GM23338 (cell line): ENCODE results near the gene INPP4B. TPM values are rescaled to one million over a fixed set of nuclear protein-coding genes. Genes with fewer than 3 reads are reported as not detected.

Experiments used
- ATAC-seq: fragments of 200-7000 bp; cut with Tn5 transposase; 3 replicates; pipeline ENCODE4 v1.9.1; 2020
- DNase-seq: peaks from one replicate; pipeline ENCODE4 v3.0.0-alpha.2; 2015; ENCODE audit warnings: low spot score
- H2AFZ ChIP-seq: fragments of 200-600 bp; sonication (generic); 2 replicates; pipeline ENCODE4 v1.8.0; 2016; ENCODE audit warnings: antibody characterized with exemption, mild to moderate bottlenecking, moderate library complexity
- H3F3A ChIP-seq: fragments of 200-600 bp; sonication (generic); replicated peaks from 2 replicates; pipeline ENCODE4 v1.8.0; 2017; ENCODE audit warnings: antibody characterized with exemption, mixed run types, low read depth
- H3K27ac ChIP-seq: fragments of 200-600 bp; sonication (generic); 2 replicates; pipeline ENCODE4 v1.6.1; 2016; ENCODE audit warnings: low read depth
- H3K27me3 ChIP-seq: fragments of 200-600 bp; sonication (generic); 2 replicates; pipeline ENCODE4 v1.8.0; 2016; ENCODE audit warnings: mild to moderate bottlenecking, mixed run types, moderate library complexity; ENCODE audit not compliant: insufficient read depth
- H3K36me3 ChIP-seq: fragments of 200-600 bp; sonication (generic); 2 replicates; pipeline ENCODE4 v1.8.0; 2016; ENCODE audit warnings: mild to moderate bottlenecking; ENCODE audit not compliant: insufficient read depth
- H3K4me1 ChIP-seq: fragments of 200-600 bp; sonication (generic); 2 replicates; pipeline ENCODE4 v1.8.0; 2016; ENCODE audit warnings: mild to moderate bottlenecking, moderate library complexity; ENCODE audit not compliant: insufficient read depth
- H3K4me2 ChIP-seq: fragments of 200-600 bp; sonication (generic); 2 replicates; pipeline ENCODE4 v1.7.1; 2017; ENCODE audit warnings: mixed run types
- H3K4me3 ChIP-seq: fragments of 200-600 bp; sonication (generic); 2 replicates; pipeline ENCODE4 v1.6.1; 2016; ENCODE audit warnings: mixed run types
- H3K79me2 ChIP-seq: fragments of 200-600 bp; sonication (generic); replicated peaks from 2 replicates; pipeline ENCODE4 v1.8.0; 2017; ENCODE audit warnings: mild to moderate bottlenecking; ENCODE audit not compliant: insufficient read depth
- H3K9me2 ChIP-seq: fragments of 200-600 bp; sonication (generic); 2 replicates; pipeline ENCODE4 v1.8.0; 2017; ENCODE audit not compliant: insufficient read depth
- H4K20me1 ChIP-seq: fragments of 200-600 bp; sonication (generic); replicated peaks from 2 replicates; pipeline ENCODE4 v1.8.0; 2017; ENCODE audit warnings: mild to moderate bottlenecking; ENCODE audit not compliant: insufficient read depth
- H3K27ac Mint-ChIP-seq: 2 replicates; pipeline ENCODE4 v1.8.0; 2020; ENCODE audit warnings: inconsistent platforms, mild to moderate bottlenecking, moderate library complexity, mixed read lengths
- H3K27me3 Mint-ChIP-seq: 3 replicates; pipeline ENCODE4 v1.8.0; 2022; ENCODE audit warnings: low read depth, mild to moderate bottlenecking, moderate library complexity, mixed read lengths, inconsistent platforms; ENCODE audit not compliant: insufficient read depth, poor library complexity
- H3K36me3 Mint-ChIP-seq: 3 replicates; pipeline ENCODE4 v1.8.0; 2021; ENCODE audit warnings: low read depth, mild to moderate bottlenecking, inconsistent platforms, moderate library complexity, mixed read lengths
- H3K4me1 Mint-ChIP-seq: 3 replicates; pipeline ENCODE4 v1.8.0; 2020; ENCODE audit warnings: mild to moderate bottlenecking, inconsistent platforms, mixed read lengths
- H3K4me3 Mint-ChIP-seq: 3 replicates; pipeline ENCODE4 v1.8.0; 2021; ENCODE audit warnings: moderate library complexity, mild to moderate bottlenecking, inconsistent platforms, mixed read lengths
- H3K9me3 Mint-ChIP-seq: 3 replicates; pipeline ENCODE4 v1.8.0; 2020; ENCODE audit warnings: moderate library complexity, mild to moderate bottlenecking, inconsistent platforms, mixed read lengths
- CREB1 ChIP-seq: fragments of 250-450 bp; sonication (Bioruptor Pico); IDR thresholded peaks from 2 replicates; pipeline ENCODE4 v1.5.0; 2020; ENCODE audit warnings: low read depth, mild to moderate bottlenecking, moderate library complexity
- CTCF ChIP-seq, 2 experiments: fragments of 200-600 bp in 1 of 2; sonication (generic) in 1 of 2; conservative IDR thresholded peaks; 2 replicates each; pipeline versions ENCODE4 v1.5.1 to v1.6.1; 2016 to 2017; ENCODE audit warnings: antibody characterized with exemption in 2 of 2, low read depth in 2 of 2, mild to moderate bottlenecking in 2 of 2, moderate library complexity in 1 of 2
- ETS1 ChIP-seq: IDR thresholded peaks from 2 replicates; pipeline ENCODE4 v1.6.1; 2016; ENCODE audit warnings: antibody characterized with exemption
- ZNF114 ChIP-seq: fragments of 250-450 bp; sonication (Bioruptor Pico); IDR thresholded peaks from 2 replicates; pipeline ENCODE4 v1.5.0; 2020; ENCODE audit warnings: mild to moderate bottlenecking, moderate library complexity
- ZNF331 ChIP-seq: fragments of 250-450 bp; sonication (Bioruptor Pico); IDR thresholded peaks from 2 replicates; pipeline ENCODE4 v1.5.0; 2020; ENCODE audit warnings: low read depth, mild to moderate bottlenecking, moderate library complexity
- ZNF462 ChIP-seq: fragments of 250-450 bp; sonication (Bioruptor Pico); IDR thresholded peaks from 2 replicates; pipeline ENCODE4 v1.5.0; 2020; ENCODE audit warnings: mild to moderate bottlenecking, moderate library complexity
- polyA plus RNA-seq: library from polyadenylated mRNA; unstranded; fragments of >200 nt; fragmentation: Nextera tagmentation; extraction: Ambion mirVana; gene quantifications from 2 replicates; pipeline ENCODE4 v1.2.1, GENCODE V29; 2016
- total RNA-seq: library from RNA; depleted of rRNA; stranded (reverse); fragments of >200 nt; shearing (Covaris generic); gene quantifications from 2 replicates; pipeline ENCODE4 v1.2.3, GENCODE V29; 2014

INPP4B gene
- total and polyA plus RNA-seq, 2 experiments from 2014 or later: 0.11 to 0.14 TPM

GRCh38 chr4:142354041-142354440 is 492.1 kb downstream of the INPP4B start:
- TF ChIP-seq ETS1 (no peak), CREB1 (CRISPR knock-in tag) (no peak), CTCF (conservative IDR thresholded peaks at IDR 0.05; ENCODE audit: low read depth in 2 of 2) (no peak), ZNF114 (CRISPR knock-in tag) (no peak), ZNF462 (CRISPR knock-in tag) (no peak), ZNF331 (CRISPR knock-in tag) (no peak)
- H4K20me1 ChIP-seq: no peaks in the 10 kb centered on the region
- no peaks in the 10 kb centered on the region for H3K9me2 ChIP-seq
- no peaks in the 10 kb centered on the region for H3K36me3 ChIP-seq
- DNase-seq (no peak), ATAC-seq (no peak)
- no peaks in the 10 kb centered on the region for H3K4me1 ChIP-seq
- no peaks in the 10 kb centered on the region for H3K79me2 ChIP-seq
- H3K36me3 Mint-ChIP-seq: no peaks in the 10 kb centered on the region
- no peaks in the 10 kb centered on the region for H3K9me3 Mint-ChIP-seq
- no peak overlapping the region for H3K27ac Mint-ChIP-seq
- no peak overlapping the region for H3K4me3 Mint-ChIP-seq
- H3K4me2 ChIP-seq: no peak overlapping the region
- no peak overlapping the region for H2AFZ ChIP-seq
- no peaks in the 10 kb centered on the region for H3F3A ChIP-seq
- no peaks in the 10 kb centered on the region for H3K27me3 ChIP-seq
- no peak overlapping the region for H3K4me3 ChIP-seq
- no peak overlapping the region for H3K27ac ChIP-seq
- H3K4me1 Mint-ChIP-seq: peaks cover 17% of the 10 kb centered on the region; the same call in 2 of the 3 replicates
- no peaks in the 10 kb centered on the region for H3K27me3 Mint-ChIP-seq
